Endothelial cell of umbilical vein (primary cell): ENCODE results near the gene FBXO30. TPM values are rescaled to one million over a fixed set of nuclear protein-coding genes. Genes with fewer than 3 reads are reported as not detected.

Experiments used
- BruUV-seq: library from RNA; stranded (reverse); fragments of 400-500 nt; replicated peaks from 2 replicates; lab custom pipeline; 2021; lab: Mats Ljungman, UMichigan
- CTCF ChIA-PET: fragments of 300-600, 350-600 bp; sonication (Branson Sonifier 250); formaldehyde crosslinking; loops from one replicate; lab custom pipeline; 2021; ENCODE audit warnings: antibody characterized with exemption, inconsistent platforms; lab: Charles Lee
- POLR2A ChIA-PET: fragments of 300-600, 350-600 bp; sonication (Branson Sonifier 250); formaldehyde crosslinking; loops from one replicate; lab custom pipeline; 2021; ENCODE audit warnings: antibody characterized with exemption, inconsistent platforms; lab: Charles Lee
- DNase-seq: peaks from one replicate; pipeline ENCODE4 v3.0.0-alpha.2; 2011; ENCODE audit warnings: low read depth, low spot score
- FAIRE-seq: peaks from 2 replicates; lab custom pipeline; 2011; peaks lifted over from hg19 to GRCh38; lab: Jason Lieb, UNC
- H2AFZ ChIP-seq: 2 replicates; pipeline ENCODE4 v1.6.0; 2012; ENCODE audit warnings: low read depth, low read length, control low read depth, inconsistent platforms
- H3K27ac ChIP-seq: 2 replicates; pipeline ENCODE4 v1.5.1; 2011; ENCODE audit warnings: low read depth, mild to moderate bottlenecking, control low read depth, low read length, moderate library complexity; ENCODE audit not compliant: insufficient read depth
- H3K27me3 ChIP-seq, 2 experiments: 2 replicates each; pipeline versions ENCODE4 v1.6.0 to v1.6.1; 2011; ENCODE audit warnings: low read length in 2 of 2, mixed read lengths in 1 of 2; ENCODE audit not compliant: control insufficient read depth in 2 of 2, insufficient read depth in 2 of 2
- H3K36me3 ChIP-seq, 2 experiments: 2 replicates in 1 of 2; 3 replicates in 1 of 2; pipeline ENCODE4 v1.5.1; 2011; ENCODE audit warnings: low read length in 2 of 2, mild to moderate bottlenecking in 1 of 2, moderate library complexity in 1 of 2; ENCODE audit not compliant: control insufficient read depth in 2 of 2, insufficient read depth in 2 of 2; ENCODE audit errors: extremely low read depth in 1 of 2
- H3K4me1 ChIP-seq: 3 replicates; pipeline ENCODE4 v1.5.1; 2011; ENCODE audit warnings: mild to moderate bottlenecking, low read length; ENCODE audit not compliant: control insufficient read depth, insufficient read depth; ENCODE audit errors: extremely low read depth
- H3K4me2 ChIP-seq: 2 replicates; pipeline ENCODE4 v1.6.1; 2011; ENCODE audit warnings: low read length, control low read depth, mixed read lengths; ENCODE audit not compliant: insufficient read depth
- H3K4me3 ChIP-seq, 3 experiments: fragments of 200-600 bp in 1 of 3; sonication (generic), shearing (Covaris generic) in 1 of 3; replicated peaks in 1 of 3; 2 replicates each; pipeline ENCODE4 v1.5.1; 2011 to 2016; ENCODE audit warnings: control low read depth in 3 of 3, low read length in 3 of 3, mild to moderate bottlenecking in 2 of 3, inconsistent platforms in 1 of 3, low read depth in 1 of 3, moderate library complexity in 1 of 3; ENCODE audit not compliant: insufficient read depth in 1 of 3
- H3K79me2 ChIP-seq: 2 replicates; pipeline ENCODE4 v1.6.0; 2012; ENCODE audit warnings: low read length, inconsistent platforms; ENCODE audit not compliant: control insufficient read depth, insufficient read depth
- H3K9ac ChIP-seq: replicated peaks from 2 replicates; pipeline ENCODE3; 2011; ENCODE audit warnings: low read length, control low read depth; ENCODE audit not compliant: insufficient read depth; ENCODE audit errors: extremely low read depth
- H3K9me1 ChIP-seq: replicated peaks from 3 replicates; pipeline ENCODE4 v1.6.0; 2011; ENCODE audit warnings: mild to moderate bottlenecking, low read length; ENCODE audit not compliant: control insufficient read depth, insufficient read depth; ENCODE audit errors: extremely low read depth
- H3K9me3 ChIP-seq: replicated peaks from 2 replicates; pipeline ENCODE4 v1.5.1; 2012; ENCODE audit warnings: low read length, inconsistent platforms; ENCODE audit not compliant: control insufficient read depth, insufficient read depth
- H4K20me1 ChIP-seq: replicated peaks from 2 replicates; pipeline ENCODE3; 2011; ENCODE audit warnings: mild to moderate bottlenecking, low read length; ENCODE audit not compliant: control insufficient read depth, insufficient read depth; ENCODE audit errors: extremely low read depth
- EZH2 ChIP-seq: IDR thresholded peaks from 2 replicates; pipeline ENCODE4 v1.6.1; 2012; ENCODE audit warnings: borderline replicate concordance, low read depth, mild to moderate bottlenecking, moderate library complexity, low read length, inconsistent platforms; ENCODE audit not compliant: severe bottlenecking
- FOS ChIP-seq: IDR thresholded peaks from 2 replicates; pipeline ENCODE4 v1.6.1; 2011; ENCODE audit warnings: mild to moderate bottlenecking, low read length, moderate library complexity, borderline replicate concordance; ENCODE audit not compliant: insufficient read depth
- GATA2 ChIP-seq: IDR thresholded peaks from 2 replicates; pipeline ENCODE4 v1.7.0; 2011; ENCODE audit warnings: low read depth, mild to moderate bottlenecking, moderate library complexity, mixed read lengths, low read length; ENCODE audit not compliant: insufficient read length, insufficient read depth
- JUN ChIP-seq: IDR thresholded peaks from 2 replicates; pipeline ENCODE4 v1.6.1; 2011; ENCODE audit warnings: borderline replicate concordance, low read depth; ENCODE audit not compliant: insufficient read length, insufficient read depth
- MYC ChIP-seq: IDR thresholded peaks from one replicate; pipeline ENCODE4 v1.6.1; 2011; ENCODE audit warnings: mild to moderate bottlenecking, low read depth, low read length
- POLR2A ChIP-seq: IDR thresholded peaks from 2 replicates; pipeline ENCODE4 v1.6.1; 2012; ENCODE audit warnings: low read depth, mild to moderate bottlenecking, control low read depth, low read length
- POLR2AphosphoS5 ChIP-seq: IDR thresholded peaks from 2 replicates; pipeline ENCODE4 v1.6.1; 2012; ENCODE audit warnings: low read depth, mild to moderate bottlenecking, control low read depth, low read length, moderate library complexity; ENCODE audit not compliant: insufficient read depth
- dilution Hi-C: fragments of 300-500 bp; cut with MboI; formaldehyde crosslinking; loops from one replicate; pipeline ENCODE4 v1.15.0; 2019; ENCODE audit warnings: low sequenced_read_pairs; ENCODE audit not compliant: extremely low pct_ligation_motif_present
- intact Hi-C: fragments of 100-400 bp; cut with micrococcal nuclease; formaldehyde crosslinking; loops from one replicate; pipeline ENCODE4 v1.10.0; 2022
- polyA plus RNA-seq, 4 experiments: library from polyadenylated mRNA; depleted of rRNA in 3 of 4; stranded (reverse) in 3 of 4; unstranded in 1 of 4; fragments of >200 nt; gene quantifications; 2 replicates each; pipeline versions ENCODE4 v1.2.1 to v1.2.3, GENCODE V29; 2011 to 2012; ENCODE audit warnings: missing spikeins in 1 of 4
- total RNA-seq: library from RNA; stranded (reverse); gene quantifications from 2 replicates; pipeline ENCODE4 v1.2.3, GENCODE V29; 2021
- TF ChIP-seq, protein P1 (sequence below), 2 donors: IDR thresholded peaks; 1 replicate in 1 of 2; 2 replicates in 1 of 2; pipeline ENCODE4 v1.5.1; 2011; ENCODE audit warnings: low read length in 2 of 2, mild to moderate bottlenecking in 2 of 2, moderate library complexity in 2 of 2, control low read depth in 1 of 2, inconsistent platforms in 1 of 2, low read depth in 1 of 2; ENCODE audit not compliant: insufficient read depth in 1 of 2; ENCODE audit errors: extremely low read depth in 1 of 2
- TF ChIP-seq, protein P2 (sequence below): IDR thresholded peaks from 2 replicates; pipeline ENCODE4 v1.6.1; 2011; ENCODE audit not compliant: insufficient read depth, insufficient read length

FBXO30 gene
- total and polyA plus RNA-seq, 2 donors (not counting 3 experiments of a cell fraction or from before 2014, with no cell fraction given) = 3.3 to 11.1 TPM

DNA sequence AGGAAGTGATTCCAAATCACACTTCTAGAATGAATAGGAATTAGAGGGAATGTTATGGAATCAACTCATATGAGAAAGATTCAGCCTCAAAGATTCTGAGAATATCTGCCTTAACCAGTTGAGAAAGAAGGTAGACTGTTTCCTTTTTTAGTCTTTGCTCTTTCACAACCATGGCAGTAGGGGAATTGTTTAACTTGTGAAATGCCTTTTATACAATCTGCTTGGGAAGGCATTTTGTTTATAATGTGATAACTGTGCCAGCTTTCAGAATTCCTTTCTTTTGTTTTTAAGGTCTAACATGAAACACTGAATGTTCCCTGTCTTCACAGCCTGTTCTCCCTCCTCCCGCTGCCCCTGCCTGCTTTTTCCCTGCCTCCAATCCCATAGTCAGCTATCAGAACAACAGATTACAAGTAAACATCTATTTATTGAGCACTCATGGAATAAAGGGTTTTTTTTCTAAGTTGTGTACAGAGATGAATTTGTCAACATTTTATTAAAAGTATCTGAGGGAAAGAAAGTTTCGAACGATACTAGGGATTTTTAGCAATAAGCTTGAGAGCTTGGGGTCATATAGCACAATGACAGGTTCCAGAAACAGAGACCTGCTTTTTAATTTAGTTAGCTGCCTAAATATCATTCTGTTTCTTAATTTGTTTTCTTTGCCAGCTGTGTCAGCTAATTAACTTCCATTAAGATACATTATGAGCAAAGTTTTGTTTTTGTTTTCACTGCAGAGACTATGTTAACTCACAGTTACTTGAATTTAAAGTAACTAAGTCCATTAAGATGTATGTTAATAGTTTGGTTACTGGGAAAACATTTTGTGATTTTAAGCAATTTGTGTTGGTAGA is 28.3 kb upstream of the FBXO30 start:
- H3K4me3 ChIP-seq = no peak overlapping the region
- intact Hi-C loops = no loop called here
- no peaks in the 10 kb centered on the region for H3K4me1 ChIP-seq
- H4K20me1 ChIP-seq = no peaks in the 10 kb centered on the region
- no peaks in the 10 kb centered on the region for H3K9me1 ChIP-seq
- no peaks in the 10 kb centered on the region for H3K36me3 ChIP-seq
- TF ChIP-seq, protein P1, sequence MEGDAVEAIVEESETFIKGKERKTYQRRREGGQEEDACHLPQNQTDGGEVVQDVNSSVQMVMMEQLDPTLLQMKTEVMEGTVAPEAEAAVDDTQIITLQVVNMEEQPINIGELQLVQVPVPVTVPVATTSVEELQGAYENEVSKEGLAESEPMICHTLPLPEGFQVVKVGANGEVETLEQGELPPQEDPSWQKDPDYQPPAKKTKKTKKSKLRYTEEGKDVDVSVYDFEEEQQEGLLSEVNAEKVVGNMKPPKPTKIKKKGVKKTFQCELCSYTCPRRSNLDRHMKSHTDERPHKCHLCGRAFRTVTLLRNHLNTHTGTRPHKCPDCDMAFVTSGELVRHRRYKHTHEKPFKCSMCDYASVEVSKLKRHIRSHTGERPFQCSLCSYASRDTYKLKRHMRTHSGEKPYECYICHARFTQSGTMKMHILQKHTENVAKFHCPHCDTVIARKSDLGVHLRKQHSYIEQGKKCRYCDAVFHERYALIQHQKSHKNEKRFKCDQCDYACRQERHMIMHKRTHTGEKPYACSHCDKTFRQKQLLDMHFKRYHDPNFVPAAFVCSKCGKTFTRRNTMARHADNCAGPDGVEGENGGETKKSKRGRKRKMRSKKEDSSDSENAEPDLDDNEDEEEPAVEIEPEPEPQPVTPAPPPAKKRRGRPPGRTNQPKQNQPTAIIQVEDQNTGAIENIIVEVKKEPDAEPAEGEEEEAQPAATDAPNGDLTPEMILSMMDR (IDR thresholded peaks at IDR 0.05; ENCODE audit: extremely low read depth in 1 of 2, insufficient read depth in 1 of 2, low read depth in 1 of 2, low read length in 2 of 2) = no peak
- TF ChIP-seq FOS (no peak), POLR2A (no peak), POLR2AphosphoS5 (no peak), EZH2 (no peak), JUN (no peak), GATA2 (no peak), MYC (no peak)
- TF ChIP-seq, protein P2, sequence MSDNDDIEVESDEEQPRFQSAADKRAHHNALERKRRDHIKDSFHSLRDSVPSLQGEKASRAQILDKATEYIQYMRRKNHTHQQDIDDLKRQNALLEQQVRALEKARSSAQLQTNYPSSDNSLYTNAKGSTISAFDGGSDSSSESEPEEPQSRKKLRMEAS = no peak
- no peak overlapping the region for H2AFZ ChIP-seq
- DNase-seq (peak; percentile 14), FAIRE-seq (no peak)
- CTCF ChIA-PET = interaction anchor here (1.2 kb wide), 1 partner anchor 943 kb away, joined by 3 read pairs; no protein-coding TSS in a partner anchor
- no peaks in the 10 kb centered on the region for H3K9me3 ChIP-seq
- dilution Hi-C loops = no loop called here
- POLR2A ChIA-PET = interaction anchor here (0.6 kb wide), 1 partner anchor 26 kb away, joined by 4 read pairs; no protein-coding TSS in a partner anchor
- no peak overlapping the region for H3K4me2 ChIP-seq
- BruUV-seq = no TSS peak
- no peaks in the 10 kb centered on the region for H3K79me2 ChIP-seq
- no peak overlapping the region for H3K9ac ChIP-seq
- H3K27ac ChIP-seq = no peak overlapping the region
- H3K27me3 ChIP-seq = no peaks in the 10 kb centered on the region
